A549 (cell line): ENCODE data around the gene FRMD4A. TPM values are rescaled to one million over a fixed set of nuclear protein-coding genes. Genes with fewer than 3 reads are reported as not detected.

Experiments used
- ATAC-seq, 2 experiments: fragments of 200-7000 bp in 1 of 2; fragments of >200 bp in 1 of 2; cut with Nextera tagmentation in 1 of 2; cut with Tn5 transposase in 1 of 2; 3 replicates each; pipeline versions ENCODE4 v1.8.0 to v1.9.1; 2018 to 2020; ENCODE audit warnings: mild to moderate bottlenecking in 1 of 2, moderate library complexity in 1 of 2
- CTCF ChIA-PET: fragments of 300-600 bp; sonication (Branson Sonifier 250); formaldehyde crosslinking; extraction: SDS; loops from one replicate; lab custom pipeline; 2021; ENCODE audit warnings: antibody characterized with exemption, inconsistent platforms; lab: Yijun Ruan, JAX
- POLR2A ChIA-PET: fragments of 350-600 bp; formaldehyde crosslinking; extraction: SDS; loops from one replicate; lab custom pipeline; 2021; ENCODE audit warnings: antibody characterized with exemption, inconsistent platforms; lab: Yijun Ruan, JAX
- DNase-seq, 2 experiments: peaks; one replicate each; pipeline versions ENCODE4 v3.0.0 to v3.0.0-alpha.2; 2011 to 2016; ENCODE audit warnings: low read depth in 1 of 2, low spot score in 1 of 2
- FAIRE-seq: peaks from 2 replicates; lab custom pipeline; 2011; peaks lifted over from hg19 to GRCh38; lab: Jason Lieb, UNC
- H3K27ac ChIP-seq, 2 experiments: fragments of >200 bp; sonication (Bioruptor Twin); formaldehyde crosslinking; 3 replicates each; pipeline ENCODE4 v1.5.1; 2016 to 2017
- H3K4me1 ChIP-seq: fragments of >200 bp; sonication (Bioruptor Twin); formaldehyde crosslinking; 3 replicates; pipeline ENCODE4 v1.6.1; 2016
- H3K4me2 ChIP-seq: fragments of >200 bp; sonication (Bioruptor Twin); formaldehyde crosslinking; 3 replicates; pipeline ENCODE4 v1.6.1; 2016
- H3K4me3 ChIP-seq: fragments of >200 bp; sonication (Bioruptor Twin); formaldehyde crosslinking; 3 replicates; pipeline ENCODE4 v1.5.1; 2016
- H3K9me3 ChIP-seq: fragments of >200 bp; sonication (Bioruptor Twin); formaldehyde crosslinking; 3 replicates; pipeline ENCODE4 v1.6.1; 2016
- ATOH8 ChIP-seq: fragments of 250-450 bp; sonication (Bioruptor Pico); IDR thresholded peaks from 2 replicates; pipeline ENCODE4 v1.5.0; 2020; ENCODE audit warnings: low read depth, mild to moderate bottlenecking, moderate library complexity
- BHLHE40 ChIP-seq: IDR thresholded peaks from 2 replicates; pipeline ENCODE4 v1.6.1; 2012; ENCODE audit warnings: low read depth, low read length, inconsistent platforms
- CBX8 ChIP-seq: fragments of 200-600 bp; sonication (generic); IDR thresholded peaks from 2 replicates; pipeline ENCODE4 v1.6.1; 2016
- CEBPB ChIP-seq, 2 experiments: fragments of >200 bp in 1 of 2; sonication (Bioruptor Twin) in 1 of 2; formaldehyde crosslinking in 1 of 2; IDR thresholded peaks; 2 replicates each; pipeline ENCODE4 v1.6.1; 2012 to 2016
- CHD2 ChIP-seq: fragments of 150-350 bp; IDR thresholded peaks from 2 replicates; pipeline ENCODE4 v1.6.1; 2014; ENCODE audit warnings: low read length; ENCODE audit not compliant: partially characterized antibody
- CHD4 ChIP-seq: fragments of 200-600 bp; sonication (generic); IDR thresholded peaks from 2 replicates; pipeline ENCODE4 v1.6.1; 2016; ENCODE audit warnings: antibody characterized with exemption, mild to moderate bottlenecking, borderline replicate concordance
- EHMT2 ChIP-seq: fragments of 200-600 bp; sonication (generic); IDR thresholded peaks from 2 replicates; pipeline ENCODE4 v1.6.1; 2016; ENCODE audit warnings: antibody characterized with exemption, low read depth, mild to moderate bottlenecking, moderate library complexity
- ELK1 ChIP-seq: fragments of 150-350 bp; IDR thresholded peaks from 2 replicates; pipeline ENCODE4 v1.6.1; 2014; ENCODE audit warnings: low read depth, mild to moderate bottlenecking, low read length
- EP300 ChIP-seq, 2 experiments: fragments of >200 bp; sonication (Bioruptor Twin); formaldehyde crosslinking; IDR thresholded peaks; 2 replicates in 1 of 2; 3 replicates in 1 of 2; pipeline ENCODE4 v1.6.1; 2016 to 2017
- ESRRA ChIP-seq: fragments of 150-350 bp; IDR thresholded peaks from 2 replicates; pipeline ENCODE4 v1.6.1; 2014; ENCODE audit warnings: mild to moderate bottlenecking, low read length, borderline replicate concordance
- FOSB ChIP-seq: fragments of 250-450 bp; sonication (Bioruptor Pico); IDR thresholded peaks from 2 replicates; pipeline ENCODE4 v1.5.0; 2020; ENCODE audit warnings: mild to moderate bottlenecking, moderate library complexity
- FOXS1 ChIP-seq: fragments of 250-450 bp; sonication (Bioruptor Pico); IDR thresholded peaks from 2 replicates; pipeline ENCODE4 v1.5.0; 2020; ENCODE audit warnings: mild to moderate bottlenecking, moderate library complexity
- HEYL ChIP-seq: fragments of 250-450 bp; sonication (Bioruptor Pico); IDR thresholded peaks from 2 replicates; pipeline ENCODE4 v1.8.0; 2021; ENCODE audit warnings: mild to moderate bottlenecking, moderate library complexity
- HOXB5 ChIP-seq: fragments of 250-450 bp; sonication (Bioruptor Pico); IDR thresholded peaks from 2 replicates; pipeline ENCODE4 v1.5.0; 2020; ENCODE audit warnings: mild to moderate bottlenecking, moderate library complexity
- JUN ChIP-seq, 2 experiments: fragments of >200 bp; sonication (Bioruptor Twin); formaldehyde crosslinking; IDR thresholded peaks; 2 replicates in 1 of 2; 3 replicates in 1 of 2; pipeline ENCODE4 v1.6.1; 2016 to 2017
- JUNB ChIP-seq: fragments of >200 bp; sonication (Bioruptor Twin); formaldehyde crosslinking; IDR thresholded peaks from 2 replicates; pipeline ENCODE4 v1.6.1; 2016
- KDM1A ChIP-seq: fragments of 200-600 bp; sonication (generic); IDR thresholded peaks from 2 replicates; pipeline ENCODE4 v1.6.1; 2016; ENCODE audit warnings: low read depth, mild to moderate bottlenecking
- MAFK ChIP-seq: fragments of 450-650 bp; IDR thresholded peaks from 2 replicates; pipeline ENCODE4 v1.6.1; 2014; ENCODE audit not compliant: partially characterized antibody
- MAX ChIP-seq: IDR thresholded peaks from 2 replicates; pipeline ENCODE4 v1.6.1; 2012
- POLR2AphosphoS2 ChIP-seq: conservative IDR thresholded peaks from 2 replicates; pipeline ENCODE4 v1.6.1; 2012; ENCODE audit warnings: low read length, improper control_type of control experiment, inconsistent platforms
- RAD21 ChIP-seq, 2 experiments: fragments of >200 bp in 1 of 2; sonication (Bioruptor Twin) in 1 of 2; formaldehyde crosslinking in 1 of 2; IDR thresholded peaks in 1 of 2; conservative IDR thresholded peaks in 1 of 2; 2 replicates in 1 of 2; 3 replicates in 1 of 2; pipeline ENCODE4 v1.6.1; 2012 to 2018; ENCODE audit warnings: inconsistent platforms in 1 of 2
- RCOR1 ChIP-seq: fragments of 150-350 bp; IDR thresholded peaks from 2 replicates; pipeline ENCODE4 v1.6.1; 2014; ENCODE audit warnings: antibody characterized with exemption, low read length, low read depth
- RNF2 ChIP-seq: fragments of 200-600 bp; sonication (generic); IDR thresholded peaks from 2 replicates; pipeline ENCODE4 v1.6.1; 2016; ENCODE audit warnings: low read depth, mild to moderate bottlenecking, antibody characterized with exemption, moderate library complexity, borderline replicate concordance
- SMC3 ChIP-seq: fragments of >200 bp; sonication (Bioruptor Twin); formaldehyde crosslinking; IDR thresholded peaks from 3 replicates; pipeline ENCODE4 v1.6.1; 2018; ENCODE audit warnings: inconsistent platforms
- SREBF2 ChIP-seq: fragments of 450-650 bp; IDR thresholded peaks from 2 replicates; pipeline ENCODE4 v1.6.1; 2014; ENCODE audit warnings: mild to moderate bottlenecking, moderate library complexity
- USF2 ChIP-seq: fragments of 450-650 bp; IDR thresholded peaks from 2 replicates; pipeline ENCODE4 v1.6.1; 2014; ENCODE audit warnings: antibody characterized with exemption
- ZSCAN20 ChIP-seq: fragments of 250-450 bp; sonication (Bioruptor Pico); IDR thresholded peaks from 2 replicates; pipeline ENCODE4 v1.8.0; 2022; ENCODE audit warnings: mild to moderate bottlenecking, moderate library complexity
- WGBS: methylation state at CpG from one replicate; pipeline ENCODE4 v1.1.6; 2017; ENCODE audit errors: missing lambda C conversion rate; 5-methylcytosine and 5-hydroxymethylcytosine counted together
- polyA plus RNA-seq, 4 experiments: library from polyadenylated mRNA; depleted of rRNA in 3 of 4; stranded (reverse); fragments of >200 nt; fragmentation: RNase III in 1 of 4; extraction: RNeasy Plus Mini Kit Qiagen cat#74134 plus additional on column Dnase treatment in 1 of 4; gene quantifications; 2 replicates in 3 of 4; 3 replicates in 1 of 4; pipeline ENCODE4 v1.2.3, GENCODE V29; 2011 to 2017

Gene FRMD4A
- polyA plus RNA-seq, 2 of the 4 experiments (the other 2 are of a cell fraction), result 2.5 to 4.7 TPM

GRCh38 chr10:13842117-13842516 lies 488.6 kb downstream of the FRMD4A start:
- WGBS, result 39% methylated on average over 3 of the region's 3 CpGs
- H3K9me3 ChIP-seq, result peaks cover 5% of the 10 kb centered on the region; the same call in 1 of the 3 replicates
- no peak for ATAC-seq
- no peak for DNase-seq
- no peak for FAIRE-seq
- no peak overlapping the region for H3K4me3 ChIP-seq
- POLR2A ChIA-PET, result no interaction called here
- no peaks in the 10 kb centered on the region for H3K4me1 ChIP-seq
- CTCF ChIA-PET, result no interaction called here
- TF ChIP-seq MAX, result no peak
- no peak for TF ChIP-seq KDM1A
- TF ChIP-seq FOXS1 (CRISPR knock-in tag), result no peak
- TF ChIP-seq POLR2AphosphoS2, result no peak
- no peak for TF ChIP-seq RNF2
- no peak for TF ChIP-seq EHMT2
- TF ChIP-seq ZSCAN20 (CRISPR knock-in tag), result no peak
- no peak for TF ChIP-seq MAFK
- TF ChIP-seq CBX8, result no peak
- no peak for TF ChIP-seq JUN (IDR thresholded peaks at IDR 0.05)
- TF ChIP-seq FOSB (CRISPR knock-in tag), result no peak
- TF ChIP-seq BHLHE40, result no peak
- no peak for TF ChIP-seq ELK1
- no peak for TF ChIP-seq HOXB5
- no peak for TF ChIP-seq EP300 (IDR thresholded peaks at IDR 0.05)
- TF ChIP-seq USF2, result no peak
- no peak for TF ChIP-seq JUNB
- no peak for TF ChIP-seq SMC3
- TF ChIP-seq SREBF2, result no peak
- no peak for TF ChIP-seq ATOH8
- no peak overlapping the region for H3K4me2 ChIP-seq
- no peak overlapping the region for H3K27ac ChIP-seq

- H3K4me3 ChIP-seq, result no peak overlapping the region
- H3K4me2 ChIP-seq, result no peak overlapping the region
- ChIA-PET POLR2A (no interaction called here), CTCF (interaction anchor here (1.2 kb wide), 1 partner anchor 16 kb away, joined by 4 read pairs; no protein-coding TSS in a partner anchor)
- FAIRE-seq, result no peak
- H3K4me1 ChIP-seq, result no peaks in the 10 kb centered on the region
- ATAC-seq, result no peak
- TF ChIP-seq RAD21 (conservative IDR thresholded peaks at IDR 0.05 in 1 of 2, IDR thresholded peaks at IDR 0.05 in 1 of 2) (no peak), ELK1 (no peak), RNF2 (no peak), HEYL (no peak), CEBPB (IDR thresholded peaks at IDR 0.05) (no peak), CHD4 (no peak), CHD2 (no peak), MAX (no peak), RCOR1 (no peak), KDM1A (no peak), SREBF2 (no peak), HOXB5 (no peak), ESRRA (no peak), EP300 (IDR thresholded peaks at IDR 0.05) (no peak)
- H3K9me3 ChIP-seq, result peaks cover 5% of the 10 kb centered on the region; the same call in 1 of the 3 replicates
- H3K27ac ChIP-seq, result no peak overlapping the region
- no peak for DNase-seq
- WGBS, result 74% methylated on average over 3 of the region's 3 CpGs
Observed at GRCh38 chr10:13840036-13840435, 490.7 kb downstream of the FRMD4A start.
